ENCODE measurements around the gene SHOX. TPM values are rescaled to one million over a fixed set of nuclear protein-coding genes. Genes with fewer than 3 reads are reported as not detected.

SHOX gene
- total RNA-seq, 1 donor from 2014 or later = not detected

GRCh38 chrX:633043-633984 is 2.7 kb downstream of the SHOX start:
- peaks cover 2% of the 10 kb centered on the region for H3K9me3 Mint-ChIP-seq
- ATAC-seq (ENCODE audit: low read depth) = no peak
- no peak overlapping the region for H3K4me3 Mint-ChIP-seq
- CTCF ChIA-PET = no interaction called here
- no peak for TF ChIP-seq CTCF (IDR thresholded peaks at IDR 0.05)
- H3K27me3 Mint-ChIP-seq = peaks cover 52% of the 10 kb centered on the region
- POLR2A ChIA-PET = no interaction called here
- no peak for DNase-seq
- H3K27ac Mint-ChIP-seq = no peak overlapping the region
- H3K36me3 Mint-ChIP-seq (ENCODE audit: low read depth) = no peaks in the 10 kb centered on the region
- H3K4me1 Mint-ChIP-seq = peaks cover 4% of the 10 kb centered on the region
- intact Hi-C loops (cut with micrococcal nuclease) = no loop called here

- POLR2A ChIA-PET = no interaction called here
- H3K4me3 Mint-ChIP-seq = no peak overlapping the region
- CTCF ChIA-PET = no interaction called here
- DNase-seq (no peak), ATAC-seq (ENCODE audit: low read depth) (no peak)
- TF ChIP-seq CTCF (IDR thresholded peaks at IDR 0.05) = no peak
- intact Hi-C loops (cut with micrococcal nuclease) = no loop called here
- peaks cover 56% of the 10 kb centered on the region for H3K27me3 Mint-ChIP-seq
- H3K9me3 Mint-ChIP-seq = peaks cover under 1% of the 10 kb centered on the region
- peaks cover 4% of the 10 kb centered on the region for H3K4me1 Mint-ChIP-seq
- no peak overlapping the region for H3K27ac Mint-ChIP-seq
- H3K36me3 Mint-ChIP-seq (ENCODE audit: low read depth) = no peaks in the 10 kb centered on the region
Measured at GRCh38 chrX:633985-634958, 3.7 kb downstream of the SHOX start.

- no peaks in the 10 kb centered on the region for H3K36me3 Mint-ChIP-seq (ENCODE audit: low read depth)
- peaks cover 53% of the 10 kb centered on the region for H3K27me3 Mint-ChIP-seq
- TF ChIP-seq CTCF (IDR thresholded peaks at IDR 0.05) = no peak
- intact Hi-C loops (cut with micrococcal nuclease) = no loop called here
- ChIA-PET POLR2A (no interaction called here), CTCF (no interaction called here)
- H3K9me3 Mint-ChIP-seq = no peaks in the 10 kb centered on the region
- H3K4me1 Mint-ChIP-seq = peaks cover 4% of the 10 kb centered on the region
- ATAC-seq (ENCODE audit: low read depth) (no peak), DNase-seq (no peak)
- no peak overlapping the region for H3K27ac Mint-ChIP-seq
- H3K4me3 Mint-ChIP-seq = no peak overlapping the region
Measured at GRCh38 chrX:635428-636090, 5.0 kb downstream of the SHOX start.

- H3K27ac Mint-ChIP-seq = no peak overlapping the region
- TF ChIP-seq CTCF (IDR thresholded peaks at IDR 0.05) = no peak
- H3K27me3 Mint-ChIP-seq = peaks cover 52% of the 10 kb centered on the region
- ChIA-PET POLR2A (no interaction called here), CTCF (no interaction called here)
- intact Hi-C loops (cut with micrococcal nuclease) = no loop called here
- H3K4me1 Mint-ChIP-seq = peaks cover 4% of the 10 kb centered on the region
- no peaks in the 10 kb centered on the region for H3K36me3 Mint-ChIP-seq (ENCODE audit: low read depth)
- no peak overlapping the region for H3K4me3 Mint-ChIP-seq
- ATAC-seq (ENCODE audit: low read depth) (no peak), DNase-seq (no peak)
- H3K9me3 Mint-ChIP-seq = no peaks in the 10 kb centered on the region
Measured at GRCh38 chrX:636981-637659, 6.5 kb downstream of the SHOX start.
